Urothelium cell line (cell line): ENCODE data around the gene HOXA6.

Experiments used
- DNase-seq: peaks from one replicate; pipeline ENCODE4 v3.0.0; 2011; ENCODE audit warnings: low spot score, mixed read lengths
- FAIRE-seq: peaks from 2 replicates; lab custom pipeline; 2011; peaks lifted over from hg19 to GRCh38; lab: Jason Lieb, UNC

The HOXA6 gene

DNA sequence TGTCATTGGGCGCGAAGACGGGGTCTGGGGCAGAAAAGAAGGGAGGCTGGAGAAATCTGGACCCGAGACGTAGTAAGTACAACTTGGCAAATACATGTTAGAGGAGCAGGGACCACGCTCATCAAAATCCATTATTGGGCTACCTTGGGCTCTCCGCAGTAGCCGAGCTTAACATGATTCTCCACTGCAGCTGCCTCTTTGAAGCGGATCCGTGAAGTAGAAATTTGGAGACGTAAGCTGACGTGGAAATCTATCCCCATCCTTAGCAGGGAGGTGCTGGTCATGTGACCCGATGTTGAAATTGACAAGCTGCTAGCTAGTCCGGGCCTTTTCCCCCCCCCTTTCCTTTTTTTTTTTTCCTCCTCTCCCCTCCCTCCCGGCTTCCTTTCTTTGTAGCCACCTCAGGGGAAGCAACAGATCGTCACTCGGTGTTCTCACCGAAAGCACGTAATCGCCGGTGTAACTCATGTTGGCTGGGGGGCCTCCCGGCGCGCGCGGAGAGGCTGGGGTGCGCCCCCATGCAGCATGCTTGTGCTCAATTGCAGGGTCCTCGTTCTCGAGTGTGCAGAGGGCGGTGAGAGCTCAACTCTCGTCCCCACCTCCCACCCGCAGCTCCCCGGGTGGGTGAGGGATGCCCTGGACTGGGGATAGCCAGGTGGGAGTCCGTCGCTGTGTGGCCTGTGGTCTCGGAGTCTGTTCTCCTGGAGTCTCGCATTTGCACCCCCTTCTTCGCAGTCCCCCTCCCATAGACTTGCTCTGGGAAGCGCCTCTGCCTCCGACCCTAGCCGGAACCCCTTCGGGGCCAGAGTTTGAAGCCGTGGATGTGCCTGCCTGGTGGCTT is 37.7 kb upstream of the HOXA6 start, which contains the start of gene HOXA11:
Gene HOXA11 (minus strand): TSS at position 220 of the 841 bp plus-strand sequence. CDS start 88 bp downstream, at position 132.
- DNase-seq (peak; percentile 83), FAIRE-seq (no peak)

DNA sequence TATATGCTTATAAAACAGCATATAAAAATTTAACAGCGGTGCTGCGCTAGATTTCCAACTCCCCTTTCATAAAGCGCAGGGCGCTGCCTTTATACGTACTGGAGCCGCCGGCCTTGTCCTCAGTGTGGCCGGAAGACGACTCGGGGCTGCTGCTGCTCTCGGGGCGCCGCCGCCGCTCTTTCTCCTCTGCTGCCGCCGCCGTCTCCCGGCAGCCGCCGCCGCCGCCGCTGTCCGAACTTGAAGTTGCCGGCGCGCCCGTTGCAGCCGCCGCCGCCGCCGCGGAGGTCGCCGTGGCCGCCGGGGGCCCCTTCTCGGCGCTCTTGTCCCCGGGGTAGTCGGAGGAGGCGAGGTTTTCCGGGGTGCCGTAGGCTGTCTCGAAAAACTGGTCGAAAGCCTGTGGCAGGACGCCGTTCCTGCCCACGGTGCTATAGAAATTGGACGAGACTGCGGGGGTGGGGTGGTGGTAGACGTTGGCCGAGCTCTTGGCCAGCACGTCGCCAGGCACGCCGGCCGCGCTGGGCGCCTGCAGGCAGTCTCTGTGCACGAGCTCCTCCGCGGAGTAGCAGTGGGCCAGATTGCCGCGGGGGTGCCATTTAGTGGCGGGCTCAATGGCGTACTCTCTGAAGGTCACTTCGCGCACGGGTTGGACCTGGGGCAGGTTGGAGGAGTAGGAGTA is 36.9 kb upstream of the HOXA6 start:
- DNase-seq (peak; percentile 70), FAIRE-seq (peak; percentile 93)

GRCh38 chr7:27183682-27184336 is 36.2 kb upstream of the HOXA6 start:
- peak; percentile 70 for DNase-seq

DNA sequence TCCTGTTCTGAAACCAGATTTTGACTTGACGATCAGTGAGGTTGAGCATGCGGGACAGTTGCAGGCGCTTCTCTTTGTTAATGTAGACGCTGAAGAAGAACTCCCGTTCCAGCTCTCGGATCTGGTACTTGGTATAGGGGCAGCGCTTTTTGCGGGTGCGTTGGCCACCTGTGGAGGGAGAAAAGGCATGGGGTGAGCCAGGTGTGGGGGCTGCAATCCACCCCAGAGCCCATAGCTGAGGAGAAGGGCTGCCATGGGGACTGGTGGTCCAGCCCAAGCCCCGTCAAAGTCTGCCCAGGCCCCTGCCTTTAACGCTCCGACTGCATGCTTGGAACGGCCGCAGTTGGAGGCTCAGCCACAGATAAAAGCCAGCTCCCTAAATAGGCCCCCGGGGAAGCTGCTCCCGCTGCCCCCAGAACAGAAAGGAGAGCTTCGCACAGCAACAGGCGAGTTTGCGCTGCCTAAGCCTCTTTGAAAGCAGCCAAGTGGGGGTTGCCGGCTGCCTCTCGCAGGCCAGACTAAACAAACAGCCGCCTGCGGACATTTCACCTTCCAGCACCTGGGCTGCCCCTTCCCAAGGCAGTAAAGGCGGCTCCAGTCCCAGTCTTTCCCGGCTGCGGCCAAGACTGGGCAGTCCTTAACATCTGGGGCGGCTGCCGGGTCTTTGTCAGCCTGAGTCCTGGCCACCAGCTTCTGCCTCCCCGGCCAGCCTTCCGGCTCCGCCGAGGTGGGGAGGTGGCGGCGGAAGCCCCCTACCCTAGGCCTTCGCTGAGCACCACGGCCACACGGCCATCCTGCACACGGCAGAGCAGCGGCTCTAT is 35.5 kb upstream of the HOXA6 start:
- FAIRE-seq (no peak), DNase-seq (peak; percentile 37)

More at GRCh38 chr7:27183682-27184336, 36.2 kb upstream of the HOXA6 start:
- no peak for FAIRE-seq

DNA sequence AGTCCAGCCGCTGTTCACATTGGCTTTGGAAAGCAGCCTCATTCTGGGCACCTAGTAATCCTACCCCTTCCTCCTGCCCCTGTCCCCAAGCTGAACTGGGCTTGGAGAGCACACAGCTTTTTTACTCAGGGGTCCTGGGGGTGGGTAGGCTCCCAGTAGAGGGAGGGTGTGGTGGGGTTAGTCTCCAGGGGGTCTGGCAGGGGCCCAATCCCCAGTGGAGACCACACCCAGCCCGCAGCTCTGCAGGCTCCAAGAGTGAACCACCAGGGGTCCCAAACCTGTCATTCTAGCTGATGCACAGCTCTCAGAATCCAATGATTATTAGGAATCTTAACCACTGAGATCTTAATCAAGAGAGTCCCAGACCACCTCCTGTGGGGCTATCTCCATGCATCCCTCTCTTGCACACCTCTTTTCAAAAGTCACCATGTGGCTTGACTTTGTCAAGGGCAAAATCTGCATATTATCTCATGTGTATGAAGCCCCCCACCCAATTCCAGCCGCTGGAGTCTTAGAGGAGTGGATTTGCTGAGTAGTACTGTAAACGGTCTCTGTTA is 34.8 kb upstream of the HOXA6 start:
- no peak for FAIRE-seq
- no peak for DNase-seq

- DNase-seq (no peak), FAIRE-seq (no peak)
Measured at GRCh38 chr7:27181795-27182275, 34.3 kb upstream of the HOXA6 start.

GRCh38 chr7:27180431-27181420 is 33.2 kb upstream of the HOXA6 start:
- FAIRE-seq (no peak), DNase-seq (no peak)

GRCh38 chr7:27179503-27180430 is 32.2 kb upstream of the HOXA6 start:
- FAIRE-seq, result peak; percentile 84
- peak; percentile 88 for DNase-seq

DNA sequence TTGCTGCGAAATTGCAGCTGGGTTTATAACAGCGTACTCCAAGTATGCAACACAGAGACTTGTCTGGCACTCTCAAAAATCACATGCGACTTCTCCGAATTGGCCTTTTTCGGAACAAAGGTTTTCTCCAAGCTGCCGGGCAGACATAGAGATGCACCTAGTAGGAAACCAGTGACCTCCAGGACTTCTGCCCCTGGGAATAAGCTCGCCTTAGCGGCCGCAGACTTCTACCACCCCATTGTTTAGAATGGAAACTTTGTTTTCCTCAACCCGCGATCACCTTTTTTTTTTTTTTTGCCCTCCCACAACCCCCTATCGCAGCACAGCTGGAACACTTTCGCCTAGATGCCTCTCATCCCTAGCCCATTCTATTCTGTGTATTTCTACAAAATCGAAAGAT is 31.5 kb upstream of the HOXA6 start:
- no peak for DNase-seq
- FAIRE-seq, result no peak

DNA sequence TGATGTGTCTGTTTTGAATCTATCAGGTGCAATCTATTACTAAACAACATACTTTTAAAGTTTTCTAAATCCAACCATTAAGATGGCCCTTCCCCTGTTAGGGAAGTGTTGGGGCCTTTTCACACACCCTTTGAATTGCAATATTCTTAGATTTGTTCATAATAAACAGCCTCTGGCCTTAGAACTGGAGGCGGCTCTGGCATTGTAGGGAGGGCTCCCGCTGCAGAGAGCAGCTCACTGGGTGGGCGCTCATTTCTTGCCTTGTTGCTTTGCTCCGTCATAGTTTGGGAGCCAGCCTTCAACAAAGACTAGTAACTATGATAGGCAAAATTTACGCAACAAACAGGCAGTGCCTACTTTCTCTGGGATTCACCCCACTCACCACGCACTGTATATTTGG is 30.8 kb upstream of the HOXA6 start:
- DNase-seq (no peak), FAIRE-seq (no peak)

- DNase-seq (no peak), FAIRE-seq (peak; percentile 50)
Measured at GRCh38 chr7:27177795-27178320, 30.3 kb upstream of the HOXA6 start.

GRCh38 chr7:27176962-27177794 is 29.6 kb upstream of the HOXA6 start:
- FAIRE-seq (no peak), DNase-seq (no peak)

DNA sequence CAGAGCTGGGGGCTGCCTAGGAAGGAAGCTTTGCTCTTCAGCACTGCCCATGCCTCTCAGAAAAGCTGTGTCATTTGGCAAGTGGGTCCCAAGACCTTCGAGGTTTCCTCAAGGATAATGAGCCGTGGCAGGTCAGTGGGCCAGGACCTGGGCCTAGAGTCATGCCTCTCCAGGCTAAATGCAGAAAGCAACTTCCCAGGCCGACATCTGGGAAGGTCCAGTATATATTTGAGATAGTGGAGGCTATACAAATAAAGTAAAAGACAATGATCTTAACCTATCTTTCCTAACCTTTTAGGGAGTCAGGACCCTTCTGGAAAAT is 28.9 kb upstream of the HOXA6 start:
- no peak for FAIRE-seq
- DNase-seq, result no peak

- no peak for FAIRE-seq
- no peak for DNase-seq
Measured at GRCh38 chr7:27175626-27176523, 28.3 kb upstream of the HOXA6 start.

DNA sequence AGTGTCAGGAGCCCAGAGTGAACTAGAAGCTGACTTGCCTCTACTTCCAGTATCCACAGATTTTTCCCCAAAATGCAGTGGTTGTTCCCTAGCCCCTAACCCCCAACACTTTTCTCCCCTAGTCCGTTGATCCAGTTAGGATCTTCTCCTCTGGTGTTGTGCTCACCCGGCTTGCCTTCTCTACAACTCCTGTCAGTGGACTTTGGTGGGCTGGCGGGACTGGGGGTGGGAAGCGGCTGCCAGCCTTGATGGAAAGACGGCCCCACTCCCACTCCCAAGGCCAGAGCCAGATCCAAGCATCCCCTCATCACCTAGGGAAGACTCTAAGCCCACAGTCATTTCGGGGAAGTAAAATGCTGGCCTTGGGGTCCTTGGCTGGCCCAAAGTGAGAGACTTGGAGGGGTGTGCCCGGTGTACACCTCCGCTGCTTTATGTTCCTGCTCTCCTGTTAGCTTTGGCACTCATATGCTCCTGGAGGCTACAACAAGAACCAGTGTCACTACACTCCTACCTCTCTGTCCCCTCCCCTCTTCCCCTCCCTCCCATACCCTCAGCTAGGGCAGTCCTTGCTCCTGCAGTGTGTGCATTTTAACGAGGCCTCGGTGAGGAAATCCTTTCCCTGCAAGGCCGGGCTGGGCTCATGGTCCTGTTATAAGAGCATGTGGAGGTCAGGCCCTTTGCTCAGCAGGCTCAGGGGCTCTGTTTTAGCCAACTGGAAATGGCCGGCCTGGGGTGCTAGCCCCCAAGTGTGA is 27.5 kb upstream of the HOXA6 start:
- no peak for FAIRE-seq
- no peak for DNase-seq
